HEK293 (cell line): ENCODE data around the gene RPL3.

Experiments used
- CTCF ChIA-PET: fragments of 350-600 bp; formaldehyde crosslinking; extraction: SDS; loops from one replicate; lab custom pipeline; 2021; ENCODE audit warnings: antibody characterized with exemption; lab: Yijun Ruan, JAX
- POLR2A ChIA-PET: fragments of 300-600 bp; formaldehyde crosslinking; extraction: SDS; loops from one replicate; lab custom pipeline; 2020; ENCODE audit warnings: antibody characterized with exemption, inconsistent platforms; lab: Yijun Ruan, JAX
- H3K27ac ChIP-seq: fragments of 200-500 bp; sonication (Bioruptor generic); 2 replicates; pipeline ENCODE4 v1.5.1; 2014; ENCODE audit warnings: low read depth, low read length, control low read depth, inconsistent platforms; ENCODE audit errors: extremely low read depth
- H3K36me3 ChIP-seq, 2 experiments: fragments of 200-500 bp in 1 of 2; sonication (Bioruptor generic) in 1 of 2; 1 replicate in 1 of 2; 2 replicates in 1 of 2; pipeline ENCODE4 v1.5.1; 2014 to 2017; ENCODE audit warnings: inconsistent platforms in 2 of 2, low read length in 2 of 2; ENCODE audit not compliant: control insufficient read depth in 2 of 2, insufficient read depth in 1 of 2
- H3K4me1 ChIP-seq: fragments of 200-500 bp; sonication (Bioruptor generic); 2 replicates; pipeline ENCODE4 v1.5.1; 2014; ENCODE audit warnings: mild to moderate bottlenecking, low read length, inconsistent platforms; ENCODE audit not compliant: control insufficient read depth, insufficient read depth
- H3K4me3 ChIP-seq: 2 replicates; pipeline ENCODE4 v1.5.1; 2011; ENCODE audit warnings: low read depth, mild to moderate bottlenecking, control low read depth, low read length, moderate library complexity
- H3K9me3 ChIP-seq: fragments of 200-500 bp; sonication (Bioruptor generic); 2 replicates; pipeline ENCODE4 v1.5.1; 2014; ENCODE audit warnings: low read depth, low read length, inconsistent platforms; ENCODE audit not compliant: control insufficient read depth, insufficient read depth
- GLI4 ChIP-seq: fragments of 450-650 bp; formaldehyde crosslinking; IDR thresholded peaks from 2 replicates; pipeline ENCODE4 v1.5.1; 2016; ENCODE audit warnings: missing biosample characterization, missing genetic modification characterization
- KLF1 ChIP-seq: fragments of 450-650 bp; formaldehyde crosslinking; IDR thresholded peaks from 2 replicates; pipeline ENCODE4 v1.5.1; 2016; ENCODE audit warnings: missing biosample characterization, missing genetic modification characterization
- MEIS1 ChIP-seq: sonication (generic); formaldehyde crosslinking; IDR thresholded peaks from 2 replicates; pipeline ENCODE4 v1.8.1; 2022; ENCODE audit warnings: missing genetic modification reagents, mild to moderate bottlenecking, borderline replicate concordance
- ZBTB8A ChIP-seq: fragments of 450-650 bp; formaldehyde crosslinking; IDR thresholded peaks from 2 replicates; pipeline ENCODE4 v1.5.1; 2016; ENCODE audit warnings: missing biosample characterization, missing genetic modification characterization
- ZFP69B ChIP-seq: fragments of 450-650 bp; formaldehyde crosslinking; IDR thresholded peaks from 2 replicates; pipeline ENCODE4 v1.5.1; 2016; ENCODE audit warnings: missing biosample characterization, missing genetic modification characterization
- ZNF223 ChIP-seq: fragments of 450-650 bp; formaldehyde crosslinking; IDR thresholded peaks from 2 replicates; pipeline ENCODE4 v1.5.1; 2016; ENCODE audit warnings: missing biosample characterization, missing genetic modification characterization
- ZNF24 ChIP-seq: fragments of 450-650 bp; formaldehyde crosslinking; IDR thresholded peaks from 2 replicates; pipeline ENCODE4 v1.5.1; 2016; ENCODE audit warnings: missing biosample characterization, missing genetic modification characterization
- ZNF266 ChIP-seq: fragments of 450-650 bp; formaldehyde crosslinking; IDR thresholded peaks from 2 replicates; pipeline ENCODE4 v1.5.1; 2016; ENCODE audit warnings: missing biosample characterization, missing genetic modification characterization, low read depth
- ZNF423 ChIP-seq: fragments of 450-650 bp; formaldehyde crosslinking; IDR thresholded peaks from 2 replicates; pipeline ENCODE4 v1.5.1; 2016; ENCODE audit warnings: missing biosample characterization, missing genetic modification characterization
- ZNF473 ChIP-seq: fragments of 450-650 bp; formaldehyde crosslinking; IDR thresholded peaks from 2 replicates; pipeline ENCODE4 v1.5.1; 2017; ENCODE audit warnings: missing biosample characterization, missing genetic modification characterization
- ZNF544 ChIP-seq: fragments of 450-650 bp; formaldehyde crosslinking; IDR thresholded peaks from 2 replicates; pipeline ENCODE4 v1.5.0; 2017; ENCODE audit warnings: missing biosample characterization, missing genetic modification characterization
- ZNF624 ChIP-seq: fragments of 450-650 bp; formaldehyde crosslinking; IDR thresholded peaks from 2 replicates; pipeline ENCODE4 v1.5.1; 2017; ENCODE audit warnings: missing biosample characterization, missing genetic modification characterization
- ZNF654 ChIP-seq: fragments of 450-650 bp; formaldehyde crosslinking; IDR thresholded peaks from 2 replicates; pipeline ENCODE4 v1.5.1; 2016; ENCODE audit warnings: low read depth, missing biosample characterization, missing genetic modification characterization
- ZNF670 ChIP-seq: fragments of 450-650 bp; formaldehyde crosslinking; IDR thresholded peaks from 2 replicates; pipeline ENCODE4 v1.5.1; 2016; ENCODE audit warnings: missing biosample characterization, missing genetic modification characterization, low read depth
- ZNF707 ChIP-seq: fragments of 450-650 bp; formaldehyde crosslinking; IDR thresholded peaks from 2 replicates; pipeline ENCODE4 v1.5.1; 2016; ENCODE audit warnings: missing biosample characterization, missing genetic modification characterization
- ZNF777 ChIP-seq: fragments of 450-650 bp; formaldehyde crosslinking; IDR thresholded peaks from 2 replicates; pipeline ENCODE4 v1.5.1; 2017; ENCODE audit warnings: missing biosample characterization, missing genetic modification characterization, borderline replicate concordance
- ZNF785 ChIP-seq: fragments of 450-650 bp; formaldehyde crosslinking; IDR thresholded peaks from 2 replicates; pipeline ENCODE4 v1.5.1; 2016; ENCODE audit warnings: missing biosample characterization, missing genetic modification characterization
- TF ChIP-seq, protein P1 (sequence below): fragments of 450-650 bp; formaldehyde crosslinking; IDR thresholded peaks from 2 replicates; pipeline ENCODE4 v1.5.1; 2017; ENCODE audit warnings: missing biosample characterization, missing genetic modification characterization
- TF ChIP-seq, protein P2 (sequence below): fragments of 450-650 bp; formaldehyde crosslinking; IDR thresholded peaks from 2 replicates; pipeline ENCODE4 v1.5.1; 2016; ENCODE audit warnings: missing biosample characterization, missing genetic modification characterization, borderline replicate concordance
- TF ChIP-seq, protein P3 (sequence below): fragments of 450-650 bp; formaldehyde crosslinking; IDR thresholded peaks from 2 replicates; pipeline ENCODE4 v1.5.1; 2016; ENCODE audit warnings: missing biosample characterization, missing genetic modification characterization
- TF ChIP-seq, protein P4 (sequence below): sonication (generic); formaldehyde crosslinking; IDR thresholded peaks from 2 replicates; pipeline ENCODE4 v1.8.1; 2022; ENCODE audit warnings: mild to moderate bottlenecking, moderate library complexity, missing genetic modification reagents
- TF ChIP-seq, protein P5 (sequence below): fragments of 450-650 bp; formaldehyde crosslinking; IDR thresholded peaks from 2 replicates; pipeline ENCODE4 v1.5.1; 2016; ENCODE audit warnings: missing biosample characterization, missing genetic modification characterization
- TF ChIP-seq, protein P6 (sequence below): fragments of 450-650 bp; formaldehyde crosslinking; IDR thresholded peaks from 2 replicates; pipeline ENCODE4 v1.5.1; 2017; ENCODE audit warnings: missing biosample characterization, missing genetic modification characterization

Gene RPL3

DNA sequence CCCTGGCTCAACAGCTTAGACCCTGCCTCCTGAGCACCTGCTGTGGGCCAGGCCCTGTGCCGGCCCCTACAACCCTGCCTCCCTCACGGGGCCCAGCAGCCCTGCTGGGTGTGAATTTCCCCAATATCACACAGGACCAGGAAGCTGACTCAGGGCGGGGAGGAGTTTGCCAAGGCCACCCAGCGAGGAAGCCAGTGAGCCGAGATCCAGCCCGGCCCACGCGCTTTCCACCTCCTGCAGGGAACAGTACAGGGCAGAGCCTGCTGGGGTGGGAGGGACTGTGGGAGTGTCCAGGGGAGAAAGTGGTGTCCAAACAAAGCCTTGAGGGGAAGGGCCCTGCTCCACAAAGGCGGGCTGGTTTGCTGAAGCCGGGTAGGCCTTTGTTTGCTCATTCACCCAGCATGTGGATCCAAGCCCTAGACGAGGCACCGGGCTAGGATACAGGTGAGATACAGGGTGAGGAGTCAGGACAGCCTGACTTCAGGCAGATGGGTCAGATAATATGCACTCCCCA lies 26.8 kb downstream of the RPL3 start (continued):
- TF ChIP-seq, protein P1, sequence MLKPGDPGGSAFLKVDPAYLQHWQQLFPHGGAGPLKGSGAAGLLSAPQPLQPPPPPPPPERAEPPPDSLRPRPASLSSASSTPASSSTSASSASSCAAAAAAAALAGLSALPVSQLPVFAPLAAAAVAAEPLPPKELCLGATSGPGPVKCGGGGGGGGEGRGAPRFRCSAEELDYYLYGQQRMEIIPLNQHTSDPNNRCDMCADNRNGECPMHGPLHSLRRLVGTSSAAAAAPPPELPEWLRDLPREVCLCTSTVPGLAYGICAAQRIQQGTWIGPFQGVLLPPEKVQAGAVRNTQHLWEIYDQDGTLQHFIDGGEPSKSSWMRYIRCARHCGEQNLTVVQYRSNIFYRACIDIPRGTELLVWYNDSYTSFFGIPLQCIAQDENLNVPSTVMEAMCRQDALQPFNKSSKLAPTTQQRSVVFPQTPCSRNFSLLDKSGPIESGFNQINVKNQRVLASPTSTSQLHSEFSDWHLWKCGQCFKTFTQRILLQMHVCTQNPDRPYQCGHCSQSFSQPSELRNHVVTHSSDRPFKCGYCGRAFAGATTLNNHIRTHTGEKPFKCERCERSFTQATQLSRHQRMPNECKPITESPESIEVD: no peak
- TF ChIP-seq, all 188 proteins: peak for 23

DNA sequence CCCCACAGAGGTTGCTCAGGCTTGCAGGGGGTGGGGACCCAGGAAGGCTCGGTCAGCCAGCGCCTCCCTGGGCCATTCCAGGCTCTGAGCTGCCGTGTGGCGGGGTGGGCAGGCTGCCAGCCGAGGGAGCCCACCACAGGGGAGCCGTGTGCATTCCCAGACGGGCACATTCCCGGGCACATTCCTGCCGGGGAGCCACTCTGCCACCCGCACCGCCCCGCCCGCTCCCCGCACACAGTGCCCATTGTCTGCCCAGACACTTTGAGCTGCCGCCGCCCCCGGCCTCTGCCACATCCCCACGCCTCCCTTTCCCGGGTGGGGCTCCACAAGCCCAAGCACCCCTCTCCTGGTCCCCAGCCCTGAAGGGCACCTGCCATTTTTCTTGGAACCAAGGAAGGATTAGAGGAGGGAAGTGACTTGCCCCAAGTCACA lies 27.4 kb downstream of the RPL3 start:
- Histone ChIP-seq H3K4me1 (0 out of 2 replicates have a peak, but pooled peaks cover 4% of the 10 kb centered on the region), H3K36me3 (no peaks in the 10 kb centered on the region), H3K9me3 (no peaks in the 10 kb centered on the region), H3K27ac (peak overlapping the region; percentile 16; the same call in 1 of the 2 replicates), H3K4me3 (no peak overlapping the region)
- CTCF ChIA-PET: interaction anchor here (0.6 to 1.4 kb wide), 4 partner anchors 10 to 78 kb away, joined by 3 to 5 read pairs (median 4); no protein-coding TSS in a partner anchor
- TF ChIP-seq ZNF624 (tag by site-specific recombination): no peak
- no peak for TF ChIP-seq ZNF670 (tag by site-specific recombination)
- no peak for TF ChIP-seq ZFP69B
- peak; percentile 59; the same call in 1 of the 2 replicates for TF ChIP-seq ZNF223
- no peak for TF ChIP-seq ZNF654
- no peak for TF ChIP-seq ZNF24 (tag by site-specific recombination)
- TF ChIP-seq, protein P2, sequence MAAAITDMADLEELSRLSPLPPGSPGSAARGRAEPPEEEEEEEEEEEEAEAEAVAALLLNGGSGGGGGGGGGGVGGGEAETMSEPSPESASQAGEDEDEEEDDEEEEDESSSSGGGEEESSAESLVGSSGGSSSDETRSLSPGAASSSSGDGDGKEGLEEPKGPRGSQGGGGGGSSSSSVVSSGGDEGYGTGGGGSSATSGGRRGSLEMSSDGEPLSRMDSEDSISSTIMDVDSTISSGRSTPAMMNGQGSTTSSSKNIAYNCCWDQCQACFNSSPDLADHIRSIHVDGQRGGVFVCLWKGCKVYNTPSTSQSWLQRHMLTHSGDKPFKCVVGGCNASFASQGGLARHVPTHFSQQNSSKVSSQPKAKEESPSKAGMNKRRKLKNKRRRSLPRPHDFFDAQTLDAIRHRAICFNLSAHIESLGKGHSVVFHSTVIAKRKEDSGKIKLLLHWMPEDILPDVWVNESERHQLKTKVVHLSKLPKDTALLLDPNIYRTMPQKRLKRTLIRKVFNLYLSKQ: no peak
- TF ChIP-seq ZNF777 (tag by site-specific recombination): no peak
- peak; percentile 42; the same call in 1 of the 2 replicates for TF ChIP-seq ZNF707 (tag by site-specific recombination)
- TF ChIP-seq KLF1 (tag by site-specific recombination): peak; percentile 70
- TF ChIP-seq, protein P3, sequence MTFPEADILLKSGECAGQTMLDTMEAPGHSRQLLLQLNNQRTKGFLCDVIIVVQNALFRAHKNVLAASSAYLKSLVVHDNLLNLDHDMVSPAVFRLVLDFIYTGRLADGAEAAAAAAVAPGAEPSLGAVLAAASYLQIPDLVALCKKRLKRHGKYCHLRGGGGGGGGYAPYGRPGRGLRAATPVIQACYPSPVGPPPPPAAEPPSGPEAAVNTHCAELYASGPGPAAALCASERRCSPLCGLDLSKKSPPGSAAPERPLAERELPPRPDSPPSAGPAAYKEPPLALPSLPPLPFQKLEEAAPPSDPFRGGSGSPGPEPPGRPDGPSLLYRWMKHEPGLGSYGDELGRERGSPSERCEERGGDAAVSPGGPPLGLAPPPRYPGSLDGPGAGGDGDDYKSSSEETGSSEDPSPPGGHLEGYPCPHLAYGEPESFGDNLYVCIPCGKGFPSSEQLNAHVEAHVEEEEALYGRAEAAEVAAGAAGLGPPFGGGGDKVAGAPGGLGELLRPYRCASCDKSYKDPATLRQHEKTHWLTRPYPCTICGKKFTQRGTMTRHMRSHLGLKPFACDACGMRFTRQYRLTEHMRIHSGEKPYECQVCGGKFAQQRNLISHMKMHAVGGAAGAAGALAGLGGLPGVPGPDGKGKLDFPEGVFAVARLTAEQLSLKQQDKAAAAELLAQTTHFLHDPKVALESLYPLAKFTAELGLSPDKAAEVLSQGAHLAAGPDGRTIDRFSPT (tag by site-specific recombination): 0 out of 2 replicates have a peak, but pooled peaks have one; percentile 20
- TF ChIP-seq ZNF544 (tag by site-specific recombination): no peak
- TF ChIP-seq ZNF266 (tag by site-specific recombination): no peak
- no peak for TF ChIP-seq GLI4 (tag by site-specific recombination)
- TF ChIP-seq, protein P4, sequence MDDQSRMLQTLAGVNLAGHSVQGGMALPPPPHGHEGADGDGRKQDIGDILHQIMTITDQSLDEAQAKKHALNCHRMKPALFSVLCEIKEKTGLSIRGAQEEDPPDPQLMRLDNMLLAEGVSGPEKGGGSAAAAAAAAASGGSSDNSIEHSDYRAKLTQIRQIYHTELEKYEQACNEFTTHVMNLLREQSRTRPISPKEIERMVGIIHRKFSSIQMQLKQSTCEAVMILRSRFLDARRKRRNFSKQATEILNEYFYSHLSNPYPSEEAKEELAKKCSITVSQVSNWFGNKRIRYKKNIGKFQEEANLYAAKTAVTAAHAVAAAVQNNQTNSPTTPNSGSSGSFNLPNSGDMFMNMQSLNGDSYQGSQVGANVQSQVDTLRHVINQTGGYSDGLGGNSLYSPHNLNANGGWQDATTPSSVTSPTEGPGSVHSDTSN: no peak
- no peak for TF ChIP-seq ZNF473 (tag by site-specific recombination)
- POLR2A ChIA-PET: interaction anchor here (1.1 kb wide), 2 partner anchors 19 to 27 kb away, joined by 5 to 6 read pairs; partner anchors contain the start of gene RPL3

DNA sequence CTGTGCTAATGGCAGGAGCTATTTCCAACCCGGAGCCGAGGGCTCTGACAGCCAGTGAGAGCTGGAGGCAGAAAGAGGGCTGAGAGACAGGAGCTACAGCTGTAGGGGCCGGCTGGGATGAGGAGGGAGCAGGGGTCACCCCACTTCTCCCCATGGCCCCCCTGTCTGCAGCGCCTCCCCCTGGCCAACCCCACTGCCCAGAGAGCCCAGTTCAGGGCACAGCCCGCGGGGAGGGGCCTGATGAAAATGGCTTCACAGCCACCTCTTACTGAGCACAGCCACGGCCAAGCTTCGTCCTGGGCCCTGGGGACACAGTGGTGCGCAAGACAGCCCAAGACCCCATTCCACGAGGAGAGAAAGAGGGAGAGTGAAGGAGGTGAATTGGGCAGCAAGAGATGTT lies 27.9 kb downstream of the RPL3 start:
- Histone ChIP-seq H3K4me1 (0 out of 2 replicates have a peak, but pooled peaks cover 4% of the 10 kb centered on the region), H3K27ac (no peak overlapping the region), H3K36me3 (no peaks in the 10 kb centered on the region), H3K4me3 (no peak overlapping the region), H3K9me3 (no peaks in the 10 kb centered on the region)
- POLR2A ChIA-PET: interaction anchor here (0.6 to 1.9 kb wide), 2 partner anchors 20 to 27 kb away, joined by 4 to 10 read pairs; partner anchors contain the start of gene RPL3
- CTCF ChIA-PET: interaction anchor here (0.6 to 1.4 kb wide), 9 partner anchors 10 to 120 kb away, joined by 3 to 5 read pairs (median 3); no protein-coding TSS in a partner anchor
- TF ChIP-seq ZBTB8A (tag by site-specific recombination): peak; percentile 69; the same call in 1 of the 2 replicates
- TF ChIP-seq, protein P5, sequence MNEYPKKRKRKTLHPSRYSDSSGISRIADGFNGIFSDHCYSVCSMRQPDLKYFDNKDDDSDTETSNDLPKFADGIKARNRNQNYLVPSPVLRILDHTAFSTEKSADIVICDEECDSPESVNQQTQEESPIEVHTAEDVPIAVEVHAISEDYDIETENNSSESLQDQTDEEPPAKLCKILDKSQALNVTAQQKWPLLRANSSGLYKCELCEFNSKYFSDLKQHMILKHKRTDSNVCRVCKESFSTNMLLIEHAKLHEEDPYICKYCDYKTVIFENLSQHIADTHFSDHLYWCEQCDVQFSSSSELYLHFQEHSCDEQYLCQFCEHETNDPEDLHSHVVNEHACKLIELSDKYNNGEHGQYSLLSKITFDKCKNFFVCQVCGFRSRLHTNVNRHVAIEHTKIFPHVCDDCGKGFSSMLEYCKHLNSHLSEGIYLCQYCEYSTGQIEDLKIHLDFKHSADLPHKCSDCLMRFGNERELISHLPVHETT (tag by site-specific recombination): no peak
- TF ChIP-seq, protein P6, sequence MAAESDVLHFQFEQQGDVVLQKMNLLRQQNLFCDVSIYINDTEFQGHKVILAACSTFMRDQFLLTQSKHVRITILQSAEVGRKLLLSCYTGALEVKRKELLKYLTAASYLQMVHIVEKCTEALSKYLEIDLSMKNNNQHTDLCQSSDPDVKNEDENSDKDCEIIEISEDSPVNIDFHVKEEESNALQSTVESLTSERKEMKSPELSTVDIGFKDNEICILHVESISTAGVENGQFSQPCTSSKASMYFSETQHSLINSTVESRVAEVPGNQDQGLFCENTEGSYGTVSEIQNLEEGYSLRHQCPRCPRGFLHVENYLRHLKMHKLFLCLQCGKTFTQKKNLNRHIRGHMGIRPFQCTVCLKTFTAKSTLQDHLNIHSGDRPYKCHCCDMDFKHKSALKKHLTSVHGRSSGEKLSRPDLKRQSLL (tag by site-specific recombination): peak; percentile 32; the same call in 1 of the 2 replicates
- TF ChIP-seq ZNF423 (tag by site-specific recombination): no peak
- TF ChIP-seq ZNF785 (tag by site-specific recombination): peak; percentile 67; the same call in 1 of the 2 replicates
- TF ChIP-seq MEIS1 (CRISPR knock-in tag): no peak
